ENCODE measurements around the gene ITGB6. TPM values are rescaled to one million over a fixed set of nuclear protein-coding genes. Genes with fewer than 3 reads are reported as not detected.

The ITGB6 gene
- polyA plus RNA-seq, 1 experiment, result not detected

GRCh38 chr2:160061944-160062291 is 138.2 kb downstream of the ITGB6 start:
- Histone ChIP-seq H3K4me3 (ENCODE audit: low read depth, low read length) (peak overlapping the region; percentile 65), H3K9me3 (ENCODE audit: control insufficient read depth, insufficient read depth, low read length) (no peaks in the 10 kb centered on the region; the same call in 1 of the 2 replicates), H3K27me3 (ENCODE audit: control insufficient read depth, insufficient read depth, low read length) (peaks cover 40% of the 10 kb centered on the region), H3K27ac (ENCODE audit: low read depth, low read length) (no peak overlapping the region)
- TF ChIP-seq CTCF (IDR thresholded peaks at IDR 0.05; ENCODE audit: low read depth, low read length), result no peak
- CTCF ChIA-PET, result interaction anchor here (1.0 kb wide), 1 partner anchor 942 kb away, joined by 3 read pairs; no protein-coding TSS in a partner anchor
- no peak for DNase-seq (ENCODE audit: low read depth, low spot score)
- POLR2A ChIA-PET, result no interaction called here

GRCh38 chr2:160061533-160061932 is 138.5 kb downstream of the ITGB6 start:
- peaks cover 43% of the 10 kb centered on the region for H3K27me3 ChIP-seq (ENCODE audit: control insufficient read depth, insufficient read depth, low read length)
- H3K27ac ChIP-seq (ENCODE audit: low read depth, low read length), result no peak overlapping the region
- CTCF ChIA-PET, result interaction anchor here (1.0 kb wide), 1 partner anchor 942 kb away, joined by 3 read pairs; no protein-coding TSS in a partner anchor
- TF ChIP-seq CTCF (IDR thresholded peaks at IDR 0.05; ENCODE audit: low read depth, low read length), result no peak
- H3K9me3 ChIP-seq (ENCODE audit: control insufficient read depth, insufficient read depth, low read length), result no peaks in the 10 kb centered on the region; the same call in 1 of the 2 replicates
- POLR2A ChIA-PET, result no interaction called here
- DNase-seq (ENCODE audit: low read depth, low spot score), result no peak
- peak overlapping the region; percentile 65 for H3K4me3 ChIP-seq (ENCODE audit: low read depth, low read length)

GRCh38 chr2:160060297-160060696 is 139.8 kb downstream of the ITGB6 start:
- Histone ChIP-seq H3K9me3 (ENCODE audit: control insufficient read depth, insufficient read depth, low read length) (no peaks in the 10 kb centered on the region; the same call in 1 of the 2 replicates), H3K27me3 (ENCODE audit: control insufficient read depth, insufficient read depth, low read length) (peaks cover 52% of the 10 kb centered on the region), H3K27ac (ENCODE audit: low read depth, low read length) (no peak overlapping the region), H3K4me3 (ENCODE audit: low read depth, low read length) (no peak overlapping the region)
- no peak for DNase-seq (ENCODE audit: low read depth, low spot score)
- TF ChIP-seq CTCF (IDR thresholded peaks at IDR 0.05; ENCODE audit: low read depth, low read length), result no peak
- POLR2A ChIA-PET, result no interaction called here
- CTCF ChIA-PET, result no interaction called here

GRCh38 chr2:160057356-160057755 is 142.7 kb downstream of the ITGB6 start:
- Histone ChIP-seq H3K9me3 (ENCODE audit: control insufficient read depth, insufficient read depth, low read length) (no peaks in the 10 kb centered on the region; the same call in 1 of the 2 replicates), H3K4me3 (ENCODE audit: low read depth, low read length) (no peak overlapping the region), H3K27me3 (ENCODE audit: control insufficient read depth, insufficient read depth, low read length) (peaks cover 42% of the 10 kb centered on the region), H3K27ac (ENCODE audit: low read depth, low read length) (no peak overlapping the region)
- ChIA-PET POLR2A (no interaction called here), CTCF (no interaction called here)
- TF ChIP-seq CTCF (IDR thresholded peaks at IDR 0.05; ENCODE audit: low read depth, low read length), result no peak
- no peak for DNase-seq (ENCODE audit: low read depth, low spot score)

GRCh38 chr2:160055726-160056108 is 144.4 kb downstream of the ITGB6 start:
- POLR2A ChIA-PET, result no interaction called here
- no peak for TF ChIP-seq CTCF (IDR thresholded peaks at IDR 0.05; ENCODE audit: low read depth, low read length)
- H3K27ac ChIP-seq (ENCODE audit: low read depth, low read length), result no peak overlapping the region
- no peak for DNase-seq (ENCODE audit: low read depth, low spot score)
- peaks cover 44% of the 10 kb centered on the region for H3K27me3 ChIP-seq (ENCODE audit: control insufficient read depth, insufficient read depth, low read length)
- CTCF ChIA-PET, result no interaction called here
- H3K4me3 ChIP-seq (ENCODE audit: low read depth, low read length), result no peak overlapping the region
- H3K9me3 ChIP-seq (ENCODE audit: control insufficient read depth, insufficient read depth, low read length), result no peaks in the 10 kb centered on the region

Measured in AG04450 (cell line).